ENCODE data around the gene NR1H4.

GRCh38 chr12:100433701-100434100 is 40.0 kb upstream of the NR1H4 start:
- TF ChIP-seq CTCF (IDR thresholded peaks at IDR 0.05; ENCODE audit: insufficient read depth, low read depth, low read length) = no peak
- TF ChIP-seq EZH2 (IDR thresholded peaks at IDR 0.05; ENCODE audit: insufficient read depth, low read length) = no peak

Data from astrocyte (in vitro differentiated cells and primary cell).